Keratinocyte (primary cell): ENCODE data around the gene TMOD3.

Experiments
- CTCF ChIP-seq, 3 experiments: IDR thresholded peaks in 1 of 3; conservative IDR thresholded peaks in 1 of 3; optimal IDR thresholded peaks in 1 of 3; 2 replicates in 2 of 3; 3 replicates in 1 of 3; pipeline versions ENCODE3 to v1.5.1; 2011; ENCODE audit warnings: low read length in 3 of 3, mild to moderate bottlenecking in 3 of 3, moderate library complexity in 2 of 3, control low read depth in 1 of 3, inconsistent platforms in 1 of 3; ENCODE audit not compliant: insufficient read depth in 2 of 3; ENCODE audit errors: extremely low read depth in 1 of 3
- EZH2 ChIP-seq: IDR thresholded peaks from one replicate; pipeline ENCODE4 v1.6.1; 2012; ENCODE audit warnings: inconsistent platforms, mild to moderate bottlenecking, low read length, moderate library complexity

DNA sequence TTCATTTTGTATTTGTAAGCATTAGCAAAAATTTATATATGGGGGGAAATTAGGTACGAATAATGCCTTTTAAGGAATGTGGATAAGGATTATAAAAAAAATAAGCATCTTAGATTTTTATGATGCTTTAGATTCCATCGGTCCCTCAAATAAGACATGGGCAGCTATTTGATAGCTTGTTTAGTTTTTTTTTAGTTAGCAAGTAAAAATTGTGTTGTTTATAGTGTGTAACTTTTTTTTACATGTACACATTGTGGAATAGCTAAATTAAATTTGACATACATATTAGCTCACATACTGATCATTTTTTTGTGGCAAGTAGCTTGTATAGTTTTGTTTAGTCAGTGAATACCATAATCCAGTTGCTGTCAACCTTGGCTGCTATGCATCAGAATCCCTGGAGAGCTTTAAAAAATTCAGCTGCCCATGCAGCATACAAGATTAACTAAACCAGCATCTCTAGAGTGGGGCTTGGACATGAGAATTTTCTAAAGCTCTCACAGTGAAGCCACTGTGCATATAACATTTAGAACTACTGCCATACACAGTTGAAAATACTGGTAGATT lies 53.9 kb downstream of the TMOD3 start:
- TF ChIP-seq CTCF (optimal IDR thresholded peaks at IDR 0.05 in 1 of 3, IDR thresholded peaks at IDR 0.05 in 1 of 3, conservative IDR thresholded peaks at IDR 0.05 in 1 of 3; ENCODE audit: extremely low read depth in 1 of 3, insufficient read depth in 2 of 3, low read length in 3 of 3): no peak
- no peak for TF ChIP-seq EZH2
